HFFc6 (cell line): ENCODE results near the gene RAB18. TPM values are rescaled to one million over a fixed set of nuclear protein-coding genes. Genes with fewer than 3 reads are reported as not detected.

ENCODE experiments used
- DNase-seq: peaks from one replicate; pipeline ENCODE4 v3.0.0-alpha.2; 2018
- H3K27ac Mint-ChIP-seq: 2 replicates; pipeline ENCODE4 v1.8.0; 2020; ENCODE audit warnings: mild to moderate bottlenecking, mixed read lengths
- H3K27me3 Mint-ChIP-seq: 2 replicates; pipeline ENCODE4 v1.8.0; 2021; ENCODE audit warnings: mild to moderate bottlenecking, moderate library complexity, mixed read lengths; ENCODE audit not compliant: insufficient read depth
- H3K36me3 Mint-ChIP-seq: 2 replicates; pipeline ENCODE4 v1.8.0; 2021; ENCODE audit warnings: low read depth, mixed read lengths
- H3K4me1 Mint-ChIP-seq: 2 replicates; pipeline ENCODE4 v1.8.0; 2020; ENCODE audit warnings: low read depth, mixed read lengths
- H3K4me3 Mint-ChIP-seq: 2 replicates; pipeline ENCODE4 v1.8.0; 2020; ENCODE audit warnings: mild to moderate bottlenecking, moderate library complexity, mixed read lengths
- H3K9me3 Mint-ChIP-seq: 2 replicates; pipeline ENCODE4 v1.8.0; 2020; ENCODE audit warnings: mild to moderate bottlenecking, mixed read lengths
- total RNA-seq, 6 experiments: library from RNA; stranded (reverse); fragmentation: NEBNext Ultra II Directional; extraction: Animal tissue kit (Norgen Biotek cat#: 25700); gene quantifications; 2 replicates in 1 of 6; 3 replicates in 5 of 6; pipeline ENCODE4 v1.2.3, GENCODE V29; 2021
- TF ChIP-seq, protein P1 (sequence below): fragments of 200-600 bp; sonication (generic); IDR thresholded peaks from 2 replicates; pipeline ENCODE4 v1.5.0; 2021; ENCODE audit warnings: antibody characterized with exemption, mild to moderate bottlenecking

Gene RAB18
- total RNA-seq, 6 experiments from 2014 or later, result 122 to 164 (median 144) TPM

DNA sequence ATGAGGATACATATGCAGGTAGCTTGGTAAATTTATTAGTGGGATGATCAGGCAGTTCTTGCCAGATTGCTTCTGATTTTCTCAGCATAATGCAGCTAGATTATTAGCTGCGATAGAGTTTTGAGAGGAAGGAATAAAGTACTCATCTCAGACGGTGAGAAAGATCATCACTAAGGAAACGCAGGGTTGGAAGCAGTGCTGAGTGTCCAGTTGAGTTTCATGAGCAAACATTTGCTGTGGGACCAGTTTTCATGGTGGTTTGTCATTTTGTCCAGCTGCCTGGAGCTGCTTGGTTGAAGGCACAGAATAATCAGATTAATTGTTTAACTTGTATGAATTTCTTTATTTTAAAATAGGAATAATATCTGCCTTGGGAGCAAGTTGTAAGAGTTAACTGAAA lies 33.1 kb downstream of the RAB18 start:
- no peak overlapping the region for H3K27ac Mint-ChIP-seq
- peaks cover 5% of the 10 kb centered on the region; the same call in 1 of the 2 replicates for H3K4me1 Mint-ChIP-seq
- no peaks in the 10 kb centered on the region for H3K27me3 Mint-ChIP-seq
- TF ChIP-seq, protein P1, sequence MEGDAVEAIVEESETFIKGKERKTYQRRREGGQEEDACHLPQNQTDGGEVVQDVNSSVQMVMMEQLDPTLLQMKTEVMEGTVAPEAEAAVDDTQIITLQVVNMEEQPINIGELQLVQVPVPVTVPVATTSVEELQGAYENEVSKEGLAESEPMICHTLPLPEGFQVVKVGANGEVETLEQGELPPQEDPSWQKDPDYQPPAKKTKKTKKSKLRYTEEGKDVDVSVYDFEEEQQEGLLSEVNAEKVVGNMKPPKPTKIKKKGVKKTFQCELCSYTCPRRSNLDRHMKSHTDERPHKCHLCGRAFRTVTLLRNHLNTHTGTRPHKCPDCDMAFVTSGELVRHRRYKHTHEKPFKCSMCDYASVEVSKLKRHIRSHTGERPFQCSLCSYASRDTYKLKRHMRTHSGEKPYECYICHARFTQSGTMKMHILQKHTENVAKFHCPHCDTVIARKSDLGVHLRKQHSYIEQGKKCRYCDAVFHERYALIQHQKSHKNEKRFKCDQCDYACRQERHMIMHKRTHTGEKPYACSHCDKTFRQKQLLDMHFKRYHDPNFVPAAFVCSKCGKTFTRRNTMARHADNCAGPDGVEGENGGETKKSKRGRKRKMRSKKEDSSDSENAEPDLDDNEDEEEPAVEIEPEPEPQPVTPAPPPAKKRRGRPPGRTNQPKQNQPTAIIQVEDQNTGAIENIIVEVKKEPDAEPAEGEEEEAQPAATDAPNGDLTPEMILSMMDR, result no peak
- peaks cover 16% of the 10 kb centered on the region; the same call in 1 of the 2 replicates for H3K36me3 Mint-ChIP-seq
- H3K4me3 Mint-ChIP-seq, result no peak overlapping the region
- DNase-seq, result no peak
- H3K9me3 Mint-ChIP-seq, result no peaks in the 10 kb centered on the region

- Mint-ChIP-seq H3K9me3 (no peaks in the 10 kb centered on the region), H3K4me3 (no peak overlapping the region), H3K27me3 (no peaks in the 10 kb centered on the region), H3K4me1 (peaks cover 9% of the 10 kb centered on the region), H3K36me3 (peaks cover 18% of the 10 kb centered on the region), H3K27ac (no peak overlapping the region)
- TF ChIP-seq, protein P1, result no peak
- no peak for DNase-seq
Observed at GRCh38 chr10:27537787-27538186, 33.7 kb downstream of the RAB18 start.

DNA sequence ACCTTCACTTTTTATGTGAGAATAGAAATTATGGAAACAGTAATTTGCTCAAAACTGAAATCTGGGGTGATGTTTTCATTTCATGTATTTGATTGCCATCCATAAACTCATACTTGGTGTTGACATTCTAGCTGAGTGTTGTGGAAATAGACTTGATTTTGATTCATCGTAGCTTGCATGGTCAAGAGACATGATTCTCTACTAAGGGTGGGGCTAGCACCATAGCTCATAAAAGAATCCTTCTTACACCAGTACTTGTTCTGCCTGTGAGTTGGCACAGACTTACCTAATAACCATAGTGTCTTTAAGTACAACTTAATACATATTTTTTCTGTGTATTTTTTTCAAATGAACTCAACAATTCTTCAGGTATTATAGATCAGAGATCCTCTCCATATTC lies 36.6 kb downstream of the RAB18 start:
- no peaks in the 10 kb centered on the region for H3K9me3 Mint-ChIP-seq
- H3K4me3 Mint-ChIP-seq, result no peak overlapping the region
- TF ChIP-seq, protein P1, result no peak
- H3K27ac Mint-ChIP-seq, result no peak overlapping the region
- no peak for DNase-seq
- no peaks in the 10 kb centered on the region; the same call in 1 of the 2 replicates for H3K27me3 Mint-ChIP-seq
- peaks cover 27% of the 10 kb centered on the region for H3K36me3 Mint-ChIP-seq
- H3K4me1 Mint-ChIP-seq, result peaks cover 15% of the 10 kb centered on the region

GRCh38 chr10:27541796-27542729 lies 38.0 kb downstream of the RAB18 start:
- Mint-ChIP-seq H3K27ac (no peak overlapping the region), H3K9me3 (no peaks in the 10 kb centered on the region), H3K4me1 (peaks cover 15% of the 10 kb centered on the region), H3K4me3 (no peak overlapping the region), H3K27me3 (no peaks in the 10 kb centered on the region; the same call in 1 of the 2 replicates), H3K36me3 (peaks cover 30% of the 10 kb centered on the region)
- TF ChIP-seq, protein P1, result no peak
- DNase-seq, result no peak

- Mint-ChIP-seq H3K27me3 (no peaks in the 10 kb centered on the region; the same call in 1 of the 2 replicates), H3K27ac (peak overlapping the region; percentile 52; the same call in 1 of the 2 replicates), H3K9me3 (no peaks in the 10 kb centered on the region), H3K4me3 (0 out of 2 replicates have a peak overlapping the region, but pooled peaks have one; percentile 9), H3K36me3 (peaks cover 33% of the 10 kb centered on the region), H3K4me1 (peaks cover 12% of the 10 kb centered on the region)
- TF ChIP-seq, protein P1, result no peak
- peak; percentile 49 for DNase-seq
Observed at GRCh38 chr10:27542812-27543211, 38.7 kb downstream of the RAB18 start.
